HG03280 (cell line): ENCODE data around the gene RAP2C.
"Not testable (repeated sequence)": the region's sequence is repeated elsewhere in the genome, so short reads cannot be mapped to it uniquely, and the experiment has no call there.

Experiments
- ATAC-seq: cut with Tn5 transposase; IDR thresholded peaks from one replicate; pipeline ENCODE4 v1.9.1; 2021; ENCODE audit warnings: mild to moderate bottlenecking, moderate library complexity; ENCODE audit not compliant: unreplicated experiment

The RAP2C gene

DNA sequence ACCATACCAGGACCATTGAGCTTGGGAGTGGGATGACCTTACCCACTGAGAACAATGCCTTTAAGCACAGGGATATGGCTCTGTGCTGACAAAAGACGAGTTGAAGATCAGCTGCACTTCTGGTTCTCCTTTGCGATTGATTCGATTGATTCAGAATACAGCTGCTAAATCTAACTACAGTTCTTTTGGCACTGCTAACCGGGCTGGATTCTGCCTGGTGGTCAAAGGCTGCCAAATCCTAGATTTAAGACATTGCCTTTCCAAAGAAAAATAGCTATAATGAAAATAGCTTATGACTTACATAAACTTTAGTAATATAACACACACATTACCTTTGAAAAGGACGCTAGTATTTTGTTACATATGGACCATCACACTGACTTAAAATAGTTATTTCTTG lies 18.3 kb downstream of the RAP2C start:
- ATAC-seq = no peak

DNA sequence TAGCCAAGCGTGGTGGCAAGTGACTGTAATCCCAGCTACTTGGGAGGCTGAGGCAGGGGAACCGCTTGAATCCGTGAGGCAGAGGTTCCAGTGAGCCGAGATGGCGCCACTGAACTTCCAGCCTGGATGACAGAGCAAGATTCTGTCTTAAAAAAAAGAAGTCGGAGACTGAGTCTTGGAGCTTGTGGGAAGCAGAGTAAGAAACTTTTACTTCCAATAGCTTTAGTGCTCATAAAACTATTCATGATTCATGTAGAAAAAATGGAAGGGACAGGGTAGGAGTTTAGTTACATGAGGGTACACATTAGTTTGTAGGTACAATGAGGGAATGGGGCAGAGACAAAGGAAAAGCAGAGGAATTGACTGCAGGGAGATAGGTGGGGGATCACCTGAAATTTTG lies 19.3 kb downstream of the RAP2C start:
- no peak for ATAC-seq

DNA sequence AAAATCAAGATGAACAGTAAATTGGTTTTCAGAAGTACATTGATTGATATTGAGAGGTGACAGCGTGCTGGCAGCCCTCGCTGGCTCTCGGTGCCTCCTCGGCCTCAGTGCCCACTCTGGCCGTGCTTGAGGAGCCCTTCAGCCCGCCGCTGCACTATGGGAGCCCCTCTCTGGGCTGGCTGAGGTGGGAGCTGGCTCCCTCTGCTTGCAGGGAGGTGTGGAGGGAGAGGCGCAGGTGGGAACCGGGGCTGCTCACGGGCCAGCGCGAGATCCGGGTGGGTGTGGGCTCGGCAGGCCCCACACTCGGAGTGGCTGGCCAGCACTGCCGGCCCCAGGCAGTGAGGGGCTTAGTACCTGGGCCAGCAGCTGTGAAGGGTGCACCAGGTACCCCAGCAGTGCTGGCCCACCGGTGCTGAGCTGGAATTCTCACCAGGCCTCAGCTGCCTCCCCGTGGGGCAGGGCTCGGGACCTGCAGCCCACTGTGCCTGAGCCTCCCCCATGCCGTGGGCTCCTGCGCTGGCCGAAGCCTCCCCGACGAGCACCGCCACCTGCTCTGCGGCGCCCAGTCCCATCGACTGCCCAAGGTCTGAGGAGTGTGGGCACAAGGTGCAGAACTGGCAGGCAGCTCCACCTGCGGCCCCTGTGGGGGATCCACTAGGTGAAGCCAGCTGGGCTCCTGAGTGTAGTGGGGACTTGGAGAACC lies 25.2 kb downstream of the RAP2C start:
- ATAC-seq = no peak

DNA sequence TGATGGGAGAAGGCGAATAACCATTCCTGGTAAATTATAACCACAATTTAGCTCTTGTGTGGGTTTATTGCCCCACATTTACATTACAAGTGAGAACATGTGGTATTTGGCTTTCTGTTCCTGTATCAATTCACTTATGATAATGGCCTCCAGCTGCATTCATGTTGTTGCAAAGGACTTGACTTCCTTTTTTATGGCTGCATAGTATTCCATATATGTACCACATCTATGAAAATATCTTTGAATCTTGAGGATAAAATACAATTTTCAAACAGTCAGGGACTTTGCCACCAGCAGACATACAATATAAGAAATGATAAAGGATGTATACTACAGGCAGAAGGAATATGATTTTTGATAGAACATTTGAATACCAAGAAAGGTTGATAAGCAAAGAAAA lies 27.3 kb downstream of the RAP2C start:
- no peak for ATAC-seq

DNA sequence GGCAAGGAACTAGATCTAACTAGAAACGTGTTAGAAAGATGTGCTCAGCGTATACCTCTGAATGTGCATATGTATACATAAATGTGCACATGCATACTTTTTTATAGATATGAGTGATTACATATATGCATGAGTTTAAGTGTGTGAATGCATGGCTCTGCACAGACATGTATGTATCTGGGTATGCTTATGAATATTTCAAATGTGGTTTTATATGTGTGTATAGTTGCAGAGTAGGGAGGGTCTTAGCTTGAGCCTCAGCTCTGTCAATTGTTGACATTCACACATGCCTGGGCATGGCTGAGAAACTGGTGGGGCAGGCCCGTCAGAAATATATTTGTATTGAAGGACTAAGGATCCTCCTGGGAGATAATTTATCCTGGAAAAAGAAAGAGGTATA lies 31.1 kb downstream of the RAP2C start:
- no peak for ATAC-seq

DNA sequence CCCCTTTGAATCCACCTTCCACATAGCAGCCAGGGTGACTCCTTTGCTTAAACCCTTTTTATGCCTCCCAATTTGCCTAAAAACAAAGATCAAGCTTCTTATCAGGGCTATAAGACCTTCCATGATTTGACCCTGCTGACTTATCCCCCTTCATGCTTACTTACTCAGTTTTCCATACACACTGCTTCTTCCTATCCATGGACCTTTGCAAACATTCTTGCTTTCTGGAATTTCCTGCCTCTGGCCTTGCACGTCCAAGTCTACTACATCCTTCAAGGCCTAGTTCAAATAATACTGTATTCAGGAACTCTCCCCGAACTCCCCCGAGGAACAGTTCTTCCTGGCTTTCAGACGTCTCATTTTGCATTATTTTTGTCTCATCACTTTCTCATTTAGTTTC lies 31.8 kb downstream of the RAP2C start:
- ATAC-seq = no peak

DNA sequence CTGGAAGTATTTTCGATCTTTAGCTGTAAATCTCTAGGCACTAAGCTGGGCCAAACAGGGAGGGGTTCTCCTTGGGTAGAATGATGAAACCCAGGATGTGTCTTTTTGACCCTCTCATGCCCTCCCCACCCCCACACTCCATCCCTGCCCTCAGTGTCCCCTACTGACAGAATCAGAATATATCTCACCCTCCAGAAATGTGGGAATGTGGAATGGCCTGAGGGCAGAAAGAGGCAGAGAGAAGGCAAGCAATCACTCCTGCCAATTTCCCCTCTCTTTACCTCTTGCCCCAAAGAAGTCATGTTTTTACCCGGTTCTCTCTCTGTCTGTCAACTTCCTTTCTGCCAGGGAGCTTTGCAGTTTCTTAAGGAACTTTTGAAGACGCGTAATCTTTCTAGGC lies 34.4 kb downstream of the RAP2C start:
- no peak for ATAC-seq

DNA sequence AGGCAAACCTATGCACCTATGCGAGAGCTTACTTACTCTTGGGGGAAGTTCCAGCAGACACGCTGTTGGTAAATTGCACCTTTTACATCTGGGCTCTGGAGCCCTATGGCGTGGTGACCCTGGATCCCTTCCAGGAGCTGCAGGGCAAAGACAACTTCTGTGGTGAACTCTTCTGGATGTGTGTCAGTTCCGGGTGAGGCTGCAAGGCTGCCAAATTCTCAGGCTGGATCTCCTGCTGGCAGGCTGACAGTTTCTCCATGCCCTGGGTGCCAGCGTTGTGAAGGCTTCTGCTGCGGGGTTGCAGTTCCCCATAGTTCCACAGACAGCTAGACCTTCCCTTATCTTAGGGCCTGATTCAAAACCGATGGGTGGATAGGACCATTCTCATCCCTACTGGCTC lies 37.9 kb downstream of the RAP2C start:
- ATAC-seq = no peak

DNA sequence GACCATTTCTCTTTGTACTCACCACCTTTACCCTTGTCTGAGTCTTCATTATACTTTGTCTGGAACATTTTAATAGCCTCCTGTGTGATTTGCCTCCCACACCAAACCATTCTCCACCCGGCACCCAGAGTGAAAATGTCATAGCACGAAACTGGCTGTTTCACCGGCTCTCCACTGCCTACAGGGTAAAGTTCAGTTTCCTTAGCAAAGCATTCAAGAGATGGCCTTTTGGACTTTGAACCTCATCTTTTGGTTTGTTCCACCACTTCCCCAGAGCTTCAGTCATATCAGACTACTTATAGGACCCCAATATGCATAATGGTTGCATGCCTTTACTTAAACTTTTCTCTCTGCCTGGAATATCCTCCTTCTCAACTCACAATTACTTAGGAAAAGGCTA lies 38.3 kb downstream of the RAP2C start:
- no peak for ATAC-seq

DNA sequence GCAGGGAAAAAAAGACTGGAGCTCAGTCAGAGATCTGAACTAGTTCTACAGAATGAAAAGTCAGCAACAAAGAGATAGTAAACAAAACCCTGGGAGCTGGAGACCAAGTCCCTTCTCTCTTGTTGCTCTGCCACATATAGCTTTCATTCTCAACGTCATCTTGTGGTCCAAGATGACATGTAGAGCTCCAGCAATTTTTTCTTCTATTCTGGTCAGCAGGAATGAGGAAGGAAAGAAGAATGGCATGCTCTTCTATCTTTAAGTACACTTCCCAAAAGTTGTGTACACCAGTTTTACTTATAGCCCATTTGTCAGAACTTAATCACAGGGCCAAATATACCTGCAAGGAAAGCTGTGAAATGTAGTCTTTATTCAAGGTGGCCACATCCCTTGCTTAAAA lies 45.6 kb downstream of the RAP2C start:
- no peak for ATAC-seq

DNA sequence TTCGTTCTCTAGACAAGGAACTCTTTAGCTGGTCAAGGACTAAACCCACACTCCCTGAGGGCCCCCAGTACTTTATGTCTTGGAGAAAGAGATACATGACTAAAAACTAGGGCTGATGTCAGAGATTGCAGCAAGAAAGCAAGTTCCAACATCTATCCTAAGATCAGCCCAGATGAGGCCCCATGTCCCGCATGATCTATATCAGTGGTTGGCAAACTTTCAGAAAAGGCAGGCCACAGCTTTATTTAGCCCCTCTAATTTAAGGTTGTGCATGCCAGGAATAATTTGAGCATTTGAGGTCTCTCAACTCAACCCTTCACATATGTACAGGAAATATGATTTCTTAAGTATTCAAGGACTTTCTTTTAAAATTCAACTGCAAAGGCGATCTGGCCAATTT lies 47.4 kb downstream of the RAP2C start:
- no peak for ATAC-seq

DNA sequence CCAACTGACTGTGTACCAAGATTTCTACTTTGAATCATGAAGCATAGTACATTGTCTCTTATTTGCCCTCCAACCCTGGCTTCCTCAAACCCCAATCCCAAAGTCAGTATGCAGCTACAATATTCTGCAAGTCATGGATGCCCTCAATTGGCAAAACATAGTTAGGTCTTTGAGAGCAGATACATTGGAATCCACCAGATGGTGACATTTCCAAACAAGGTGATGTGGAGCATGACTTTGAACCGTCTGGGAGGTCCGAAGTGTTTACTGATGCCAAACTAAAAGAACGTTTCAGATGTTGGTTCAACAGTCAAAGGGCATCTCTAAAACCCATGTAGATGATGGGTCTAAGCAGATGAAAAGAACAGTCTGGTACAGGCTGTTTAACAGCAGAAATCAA lies 47.8 kb downstream of the RAP2C start:
- no peak for ATAC-seq

DNA sequence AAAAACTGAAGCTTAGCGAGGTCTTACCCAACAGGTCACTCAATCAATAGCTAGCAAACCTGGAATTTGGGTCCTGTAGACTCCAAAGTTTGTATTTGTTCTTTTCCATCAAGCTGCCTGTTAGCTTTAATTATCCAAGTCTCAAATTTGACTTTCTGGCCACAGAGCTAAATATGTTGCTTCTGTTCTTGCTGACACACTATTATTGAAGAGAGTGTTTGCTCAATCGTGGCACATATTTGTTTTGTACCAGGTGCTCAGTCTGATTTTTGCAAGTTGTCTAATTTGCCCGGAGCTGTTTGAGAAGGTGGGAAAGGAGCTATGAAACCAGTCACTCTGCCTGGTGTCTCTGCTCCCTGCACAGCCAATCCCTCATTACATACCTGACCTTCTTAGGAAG lies 49.7 kb downstream of the RAP2C start:
- no peak for ATAC-seq

DNA sequence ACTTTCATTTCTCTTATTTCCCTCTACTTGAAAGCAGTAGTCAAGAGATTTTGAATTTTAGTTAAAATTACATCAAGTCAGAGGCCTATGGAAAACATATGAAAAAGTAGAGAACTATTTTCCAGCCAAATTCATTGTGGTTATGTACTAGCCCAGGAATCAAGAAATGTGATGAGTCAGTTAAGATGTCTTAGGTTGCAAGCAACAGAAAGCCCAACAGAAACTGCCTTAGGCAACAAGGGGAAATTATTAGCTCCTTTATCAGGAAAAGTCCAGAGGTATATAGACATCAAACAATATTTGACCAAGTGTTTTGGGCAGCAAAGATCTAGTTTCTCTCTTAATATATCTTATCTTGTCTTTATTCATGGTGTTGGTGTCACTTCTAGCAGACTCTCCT lies 53.6 kb downstream of the RAP2C start:
- no peak for ATAC-seq

DNA sequence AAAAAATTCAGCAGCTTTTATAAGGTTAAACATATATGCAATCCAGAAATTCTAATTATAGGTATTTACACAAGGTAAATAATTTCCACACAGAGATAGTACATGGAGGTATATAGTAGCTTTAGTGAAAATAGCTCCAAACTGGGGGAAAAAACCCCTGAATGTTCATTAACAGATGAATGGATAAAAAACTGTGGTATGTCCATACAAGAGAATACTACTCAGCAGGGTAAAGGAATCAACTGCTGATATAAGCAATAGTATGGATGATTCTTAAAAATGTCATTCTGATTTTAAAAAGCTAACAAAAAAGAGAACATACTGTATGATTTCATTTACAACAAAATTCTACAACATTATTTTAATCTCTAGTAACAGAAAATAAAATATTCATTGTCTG lies 54.2 kb downstream of the RAP2C start:
- ATAC-seq = no peak

DNA sequence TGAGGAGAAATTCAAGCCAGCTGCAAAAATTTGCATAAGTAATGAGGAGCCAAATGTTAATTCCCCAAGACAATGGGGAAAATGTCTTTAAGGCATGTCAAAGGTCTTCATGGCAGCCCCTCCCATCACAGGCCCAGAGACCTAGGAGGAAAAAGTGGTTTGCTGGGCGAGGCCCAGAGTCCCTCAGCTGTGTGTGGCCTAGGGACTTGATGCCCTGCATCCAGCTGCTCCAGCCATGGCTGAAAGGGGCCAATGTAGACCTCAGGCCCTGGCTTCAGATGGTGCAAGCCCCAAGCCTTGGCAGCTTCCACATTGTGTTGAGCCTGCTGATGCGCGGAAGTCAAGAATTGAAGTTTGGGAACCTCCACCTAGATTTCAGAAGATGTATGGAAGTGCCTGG lies 56.2 kb downstream of the RAP2C start:
- not testable (repeated sequence) for ATAC-seq

DNA sequence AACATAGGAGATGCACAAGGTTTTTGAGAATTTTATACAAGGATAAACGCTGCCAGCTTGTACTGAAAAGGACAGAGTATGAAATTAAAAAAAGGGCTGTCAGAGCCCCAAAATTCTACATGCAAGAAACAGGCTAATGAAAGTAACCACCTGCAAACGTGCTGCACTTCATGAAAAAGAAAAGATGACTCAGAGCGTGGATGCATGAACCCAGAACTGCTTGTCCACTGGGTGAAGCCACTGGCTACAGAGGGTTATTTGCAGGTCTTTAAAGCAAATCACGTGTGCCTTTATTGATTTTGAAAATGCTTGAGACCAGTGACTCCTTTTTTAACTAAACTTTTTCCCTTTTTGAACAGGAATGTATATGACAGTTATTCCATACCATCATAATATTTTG lies 66.1 kb downstream of the RAP2C start:
- ATAC-seq = peak; percentile 71
